Fibroblast of lung (primary cell): ENCODE results near the gene CASP10. TPM values are rescaled to one million over a fixed set of nuclear protein-coding genes. Genes with fewer than 3 reads are reported as not detected.

ENCODE experiments used
- DNase-seq, 2 donors: peaks; one replicate each; pipeline versions ENCODE4 v3.0.0 to v3.0.0-alpha.2; 2010; ENCODE audit warnings: low read depth in 2 of 2
- H2AFZ ChIP-seq: 2 replicates; pipeline ENCODE4 v1.5.1; 2012; ENCODE audit warnings: low read length, control low read depth, inconsistent platforms
- H3K27ac ChIP-seq: 2 replicates; pipeline ENCODE4 v1.5.1; 2011; ENCODE audit warnings: low read length, control low read depth; ENCODE audit not compliant: insufficient read depth
- H3K27me3 ChIP-seq: 2 replicates; pipeline ENCODE4 v1.5.1; 2011; ENCODE audit warnings: mild to moderate bottlenecking, low read length; ENCODE audit not compliant: control insufficient read depth, insufficient read depth
- H3K36me3 ChIP-seq: 2 replicates; pipeline ENCODE4 v1.5.1; 2011; ENCODE audit warnings: low read length; ENCODE audit not compliant: control insufficient read depth, insufficient read depth
- H3K4me1 ChIP-seq: 2 replicates; pipeline ENCODE4 v1.5.1; 2011; ENCODE audit warnings: low read length; ENCODE audit not compliant: control insufficient read depth, insufficient read depth; ENCODE audit errors: extremely low read depth
- H3K4me2 ChIP-seq: 2 replicates; pipeline ENCODE4 v1.5.1; 2011; ENCODE audit warnings: low read length, control low read depth; ENCODE audit not compliant: insufficient read depth; ENCODE audit errors: extremely low read depth
- H3K4me3 ChIP-seq, 4 experiments: fragments of 200-600 bp in 1 of 4; sonication (generic) in 1 of 4; replicated peaks in 1 of 4; 2 replicates each; pipeline ENCODE4 v1.5.1; 2011 to 2016; ENCODE audit warnings: low read length in 4 of 4, low read depth in 3 of 4, mild to moderate bottlenecking in 3 of 4, control low read depth in 2 of 4, inconsistent platforms in 1 of 4, mixed read lengths in 1 of 4; ENCODE audit not compliant: insufficient read depth in 1 of 4; ENCODE audit errors: control extremely low read depth in 1 of 4
- H3K79me2 ChIP-seq: 2 replicates; pipeline ENCODE4 v1.5.1; 2012; ENCODE audit warnings: mild to moderate bottlenecking, low read length, inconsistent platforms; ENCODE audit not compliant: control insufficient read depth, insufficient read depth
- H3K9ac ChIP-seq: 2 replicates; pipeline ENCODE4 v1.5.1; 2011; ENCODE audit warnings: mild to moderate bottlenecking, low read length, control low read depth; ENCODE audit not compliant: insufficient read depth
- H3K9me3 ChIP-seq: 2 replicates; pipeline ENCODE4 v1.5.1; 2012; ENCODE audit warnings: low read depth, low read length; ENCODE audit not compliant: control insufficient read depth, insufficient read depth
- H4K20me1 ChIP-seq: 2 replicates; pipeline ENCODE4 v1.5.1; 2011; ENCODE audit warnings: low read length; ENCODE audit not compliant: control insufficient read depth, insufficient read depth; ENCODE audit errors: extremely low read depth
- EZH2 ChIP-seq: IDR thresholded peaks from 2 replicates; pipeline ENCODE4 v1.5.1; 2012; ENCODE audit warnings: low read length, control low read depth, mild to moderate bottlenecking; ENCODE audit errors: missing control alignments
- polyA plus RNA-seq, 2 donors: library from polyadenylated mRNA; depleted of rRNA in 1 of 2; stranded (reverse) in 1 of 2; unstranded in 1 of 2; fragments of >200 nt; gene quantifications; 2 replicates each; pipeline ENCODE4 v1.2.1, GENCODE V29; 2011 to 2012; ENCODE audit warnings: missing spikeins in 1 of 2
- total RNA-seq: library from RNA; depleted of rRNA; stranded (reverse); fragments of >200 nt; gene quantifications from 2 replicates; pipeline ENCODE4 v1.2.1, GENCODE V29; 2014
- TF ChIP-seq, protein P1 (sequence below), 2 donors: IDR thresholded peaks in 1 of 2; conservative IDR thresholded peaks in 1 of 2; 1 replicate in 1 of 2; 2 replicates in 1 of 2; pipeline ENCODE4 v1.5.1; 2011 to 2012; ENCODE audit warnings: low read length in 2 of 2, control low read depth in 1 of 2, inconsistent platforms in 1 of 2, low read depth in 1 of 2, mild to moderate bottlenecking in 1 of 2

Gene CASP10
- total and polyA plus RNA-seq, 2 donors (not counting 1 experiment from before 2014, with no cell fraction given), result 5.5 to 8.1 TPM

DNA sequence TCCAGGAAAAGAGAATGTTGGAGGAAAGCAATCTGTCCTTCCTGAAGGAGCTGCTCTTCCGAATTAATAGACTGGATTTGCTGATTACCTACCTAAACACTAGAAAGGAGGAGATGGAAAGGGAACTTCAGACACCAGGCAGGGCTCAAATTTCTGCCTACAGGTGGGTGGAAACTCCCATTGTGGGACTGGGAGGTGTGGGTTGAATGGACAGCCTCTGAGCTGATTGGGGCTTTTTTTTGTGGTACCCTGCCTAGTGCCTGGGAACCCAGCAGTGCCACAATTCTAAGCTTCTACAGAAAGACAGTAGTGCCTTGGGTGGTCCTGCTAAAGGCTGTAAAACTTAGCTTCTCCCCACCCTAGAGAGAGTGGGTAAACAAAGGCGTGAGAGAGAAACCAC, 83.7 kb downstream of the CASP10 start:
- no peak for DNase-seq
- no peaks in the 10 kb centered on the region for H3K27me3 ChIP-seq
- no peak overlapping the region for H2AFZ ChIP-seq
- no peaks in the 10 kb centered on the region for H4K20me1 ChIP-seq
- peaks cover 2% of the 10 kb centered on the region for H3K36me3 ChIP-seq
- H3K79me2 ChIP-seq, result peaks cover 12% of the 10 kb centered on the region
- no peak overlapping the region for H3K27ac ChIP-seq
- no peaks in the 10 kb centered on the region for H3K9me3 ChIP-seq
- no peak overlapping the region for H3K9ac ChIP-seq
- H3K4me1 ChIP-seq, result peaks cover 1% of the 10 kb centered on the region
- no peak overlapping the region for H3K4me2 ChIP-seq
- TF ChIP-seq, protein P1, sequence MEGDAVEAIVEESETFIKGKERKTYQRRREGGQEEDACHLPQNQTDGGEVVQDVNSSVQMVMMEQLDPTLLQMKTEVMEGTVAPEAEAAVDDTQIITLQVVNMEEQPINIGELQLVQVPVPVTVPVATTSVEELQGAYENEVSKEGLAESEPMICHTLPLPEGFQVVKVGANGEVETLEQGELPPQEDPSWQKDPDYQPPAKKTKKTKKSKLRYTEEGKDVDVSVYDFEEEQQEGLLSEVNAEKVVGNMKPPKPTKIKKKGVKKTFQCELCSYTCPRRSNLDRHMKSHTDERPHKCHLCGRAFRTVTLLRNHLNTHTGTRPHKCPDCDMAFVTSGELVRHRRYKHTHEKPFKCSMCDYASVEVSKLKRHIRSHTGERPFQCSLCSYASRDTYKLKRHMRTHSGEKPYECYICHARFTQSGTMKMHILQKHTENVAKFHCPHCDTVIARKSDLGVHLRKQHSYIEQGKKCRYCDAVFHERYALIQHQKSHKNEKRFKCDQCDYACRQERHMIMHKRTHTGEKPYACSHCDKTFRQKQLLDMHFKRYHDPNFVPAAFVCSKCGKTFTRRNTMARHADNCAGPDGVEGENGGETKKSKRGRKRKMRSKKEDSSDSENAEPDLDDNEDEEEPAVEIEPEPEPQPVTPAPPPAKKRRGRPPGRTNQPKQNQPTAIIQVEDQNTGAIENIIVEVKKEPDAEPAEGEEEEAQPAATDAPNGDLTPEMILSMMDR (conservative IDR thresholded peaks at IDR 0.05 in 1 of 2, IDR thresholded peaks at IDR 0.05 in 1 of 2; ENCODE audit: low read depth in 1 of 2, low read length in 2 of 2), result no peak
- no peak for TF ChIP-seq EZH2
- H3K4me3 ChIP-seq, result no peak overlapping the region

DNA sequence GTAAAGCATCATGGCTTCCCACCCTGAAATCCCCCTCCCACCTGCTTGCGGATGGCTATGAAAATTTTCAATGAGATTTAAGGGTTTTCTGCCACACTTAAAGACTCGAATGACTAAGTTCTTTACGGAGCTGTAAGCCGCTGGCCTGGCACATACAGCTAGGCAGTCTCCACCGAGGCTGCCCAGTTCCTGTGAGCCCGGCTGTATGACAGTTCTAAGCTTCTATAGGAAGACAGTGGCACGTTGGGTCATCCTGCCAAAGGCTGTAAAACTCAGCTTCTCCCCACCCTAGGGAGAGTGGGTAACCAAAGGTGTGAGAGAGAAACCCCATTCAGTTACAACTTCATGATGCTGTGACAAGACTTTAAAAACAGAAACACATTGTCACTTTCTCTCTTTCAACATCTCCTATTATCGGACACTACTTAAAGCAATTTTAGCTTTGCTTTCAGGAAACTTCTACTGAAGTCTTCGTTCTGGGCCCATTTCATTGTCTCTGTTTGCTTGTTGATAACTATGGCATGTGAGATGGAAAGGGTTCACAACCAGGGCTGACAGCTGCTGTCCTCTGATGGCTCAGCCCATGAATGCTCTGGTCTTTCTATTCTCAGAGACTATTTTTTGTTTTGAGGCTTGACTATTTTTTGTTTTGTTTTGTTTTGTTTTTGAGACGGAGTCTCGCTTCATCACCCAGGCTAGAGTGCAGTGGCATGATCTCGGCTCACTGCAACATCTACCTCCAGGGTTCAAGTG, 84.5 kb downstream of the CASP10 start:
- no peak overlapping the region for H2AFZ ChIP-seq
- no peak overlapping the region for H3K4me2 ChIP-seq
- peaks cover 2% of the 10 kb centered on the region for H3K36me3 ChIP-seq
- H3K79me2 ChIP-seq, result peaks cover 12% of the 10 kb centered on the region
- DNase-seq, result no peak
- no peak overlapping the region for H3K27ac ChIP-seq
- no peaks in the 10 kb centered on the region for H3K9me3 ChIP-seq
- H3K9ac ChIP-seq, result no peak overlapping the region
- H3K4me1 ChIP-seq, result no peaks in the 10 kb centered on the region
- TF ChIP-seq, protein P1 (conservative IDR thresholded peaks at IDR 0.05 in 1 of 2, IDR thresholded peaks at IDR 0.05 in 1 of 2; ENCODE audit: low read depth in 1 of 2, low read length in 2 of 2), result no peak
- no peak for TF ChIP-seq EZH2
- H3K4me3 ChIP-seq, result no peak overlapping the region
- no peaks in the 10 kb centered on the region for H3K27me3 ChIP-seq
- H4K20me1 ChIP-seq, result no peaks in the 10 kb centered on the region

DNA sequence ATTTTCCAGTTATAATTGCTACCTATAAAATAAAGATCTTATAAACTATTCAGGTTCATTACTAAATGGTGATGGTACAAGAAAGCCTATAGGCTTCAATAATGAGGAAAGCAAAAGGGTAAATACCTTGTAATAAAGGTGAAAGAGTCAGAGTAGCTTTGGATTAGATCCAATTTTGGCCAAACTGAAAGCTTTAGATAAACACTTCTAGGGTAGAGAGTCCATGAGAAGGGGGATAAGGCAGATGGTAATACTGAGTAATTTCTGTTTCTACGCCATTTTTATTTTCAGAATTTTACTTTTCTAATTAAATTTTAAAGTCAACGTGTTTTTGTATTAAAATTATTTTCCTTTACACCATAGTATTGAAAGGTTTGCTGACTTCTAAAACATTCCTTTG, 86.8 kb downstream of the CASP10 start:
- Histone ChIP-seq H3K79me2 (no peaks in the 10 kb centered on the region), H3K4me2 (no peak overlapping the region), H3K9ac (no peak overlapping the region), H3K4me1 (no peaks in the 10 kb centered on the region), H3K36me3 (peaks cover 4% of the 10 kb centered on the region), H3K27me3 (no peaks in the 10 kb centered on the region), H3K9me3 (no peaks in the 10 kb centered on the region), H3K4me3 (no peak overlapping the region), H3K27ac (no peak overlapping the region), H2AFZ (no peak overlapping the region), H4K20me1 (no peaks in the 10 kb centered on the region)
- TF ChIP-seq EZH2, result no peak
- TF ChIP-seq, protein P1 (conservative IDR thresholded peaks at IDR 0.05 in 1 of 2, IDR thresholded peaks at IDR 0.05 in 1 of 2; ENCODE audit: low read depth in 1 of 2, low read length in 2 of 2), result no peak
- DNase-seq, result no peak
